Keratinocyte (primary cell): ENCODE measurements around the gene HNRNPDL. TPM values are rescaled to one million over a fixed set of nuclear protein-coding genes. Genes with fewer than 3 reads are reported as not detected.
"Not testable (repeated sequence)": the region's sequence is repeated elsewhere in the genome, so short reads cannot be mapped to it uniquely, and the experiment has no call there.

ENCODE experiments used
- DNase-seq: peaks from one replicate; pipeline ENCODE4 v3.0.0-alpha.2; 2011; ENCODE audit warnings: low read depth, missing footprints, low spot score
- FAIRE-seq: peaks from 2 replicates; lab custom pipeline; 2011; peaks lifted over from hg19 to GRCh38; lab: Jason Lieb, UNC
- H2AFZ ChIP-seq: 2 replicates; pipeline ENCODE4 v1.6.0; 2012; ENCODE audit warnings: low read length, control low read depth, inconsistent platforms; ENCODE audit not compliant: control insufficient read depth
- H3K27ac ChIP-seq: 2 replicates; pipeline ENCODE4 v1.5.1; 2011; ENCODE audit warnings: low read length; ENCODE audit not compliant: control insufficient read depth, insufficient read depth
- H3K27me3 ChIP-seq: 3 replicates; pipeline ENCODE4 v1.6.0; 2011; ENCODE audit warnings: low read length; ENCODE audit not compliant: control insufficient read depth, insufficient read depth; ENCODE audit errors: extremely low read depth
- H3K36me3 ChIP-seq, 2 experiments: 2 replicates in 1 of 2; 3 replicates in 1 of 2; pipeline ENCODE4 v1.5.1; 2011; ENCODE audit warnings: low read length in 2 of 2, mild to moderate bottlenecking in 1 of 2; ENCODE audit not compliant: control insufficient read depth in 2 of 2, insufficient read depth in 2 of 2; ENCODE audit errors: extremely low read depth in 1 of 2
- H3K4me1 ChIP-seq: 3 replicates; pipeline ENCODE4 v1.5.1; 2011; ENCODE audit warnings: low read length; ENCODE audit not compliant: control insufficient read depth, insufficient read depth; ENCODE audit errors: extremely low read depth
- H3K4me2 ChIP-seq: 3 replicates; pipeline ENCODE4 v1.6.0; 2011; ENCODE audit warnings: low read depth, low read length; ENCODE audit not compliant: control insufficient read depth, insufficient read depth; ENCODE audit errors: extremely low read depth
- H3K4me3 ChIP-seq, 3 experiments: fragments of 200-600 bp in 1 of 3; sonication (generic) in 1 of 3; 2 replicates in 2 of 3; 3 replicates in 1 of 3; pipeline ENCODE4 v1.5.1; 2011 to 2016; ENCODE audit warnings: low read length in 3 of 3, mild to moderate bottlenecking in 3 of 3, control low read depth in 2 of 3, inconsistent platforms in 1 of 3, low read depth in 1 of 3, mixed read lengths in 1 of 3, mixed run types in 1 of 3, moderate library complexity in 1 of 3; ENCODE audit not compliant: control insufficient read depth in 2 of 3, insufficient read depth in 2 of 3; ENCODE audit errors: extremely low read depth in 1 of 3
- H3K79me2 ChIP-seq: 2 replicates; pipeline ENCODE4 v1.6.0; 2012; ENCODE audit warnings: low read length; ENCODE audit not compliant: control insufficient read depth, insufficient read depth
- H3K9ac ChIP-seq: 3 replicates; pipeline ENCODE4 v1.6.0; 2011; ENCODE audit warnings: low read length; ENCODE audit not compliant: control insufficient read depth, insufficient read depth; ENCODE audit errors: extremely low read depth
- H3K9me1 ChIP-seq: 3 replicates; pipeline ENCODE4 v1.6.0; 2011; ENCODE audit warnings: low read length; ENCODE audit not compliant: control insufficient read depth, insufficient read depth; ENCODE audit errors: extremely low read depth
- H3K9me3 ChIP-seq: 2 replicates; pipeline ENCODE4 v1.5.1; 2012; ENCODE audit warnings: low read depth, low read length; ENCODE audit not compliant: control insufficient read depth
- H4K20me1 ChIP-seq: 3 replicates; pipeline ENCODE4 v1.6.0; 2011; ENCODE audit warnings: low read length; ENCODE audit not compliant: control insufficient read depth, insufficient read depth; ENCODE audit errors: extremely low read depth
- EZH2 ChIP-seq: IDR thresholded peaks from one replicate; pipeline ENCODE4 v1.6.1; 2012; ENCODE audit warnings: inconsistent platforms, mild to moderate bottlenecking, low read length, moderate library complexity
- dilution Hi-C: fragments of 300-500 bp; cut with MboI; formaldehyde crosslinking; loops from one replicate; pipeline ENCODE4 v1.7.0; 2020; ENCODE audit warnings: low sequenced_read_pairs; ENCODE audit not compliant: extremely low pct_ligation_motif_present
- polyA plus RNA-seq, 5 experiments: library from polyadenylated mRNA; depleted of rRNA in 3 of 5; stranded (reverse) in 3 of 5; stranded (forward) in 1 of 5; unstranded in 1 of 5; fragments of >200 nt; gene quantifications; 1 replicate in 1 of 5; 2 replicates in 3 of 5; 3 replicates in 1 of 5; pipeline versions ENCODE4 v1.2.1 to v1.2.3, GENCODE V29; 2011 to 2012; ENCODE audit warnings: missing spikeins in 2 of 5, low read depth in 1 of 5, low replicate concordance in 1 of 5
- TF ChIP-seq, protein P1 (sequence below), 3 experiments: IDR thresholded peaks in 1 of 3; conservative IDR thresholded peaks in 1 of 3; optimal IDR thresholded peaks in 1 of 3; 2 replicates in 2 of 3; 3 replicates in 1 of 3; pipeline versions ENCODE3 to v1.5.1; 2011; ENCODE audit warnings: low read length in 3 of 3, mild to moderate bottlenecking in 3 of 3, moderate library complexity in 2 of 3, control low read depth in 1 of 3, inconsistent platforms in 1 of 3; ENCODE audit not compliant: insufficient read depth in 2 of 3; ENCODE audit errors: extremely low read depth in 1 of 3

Gene HNRNPDL
- polyA plus RNA-seq, 1 donor (not counting 4 experiments of a cell fraction or from before 2014, with no cell fraction given): 292 TPM

DNA sequence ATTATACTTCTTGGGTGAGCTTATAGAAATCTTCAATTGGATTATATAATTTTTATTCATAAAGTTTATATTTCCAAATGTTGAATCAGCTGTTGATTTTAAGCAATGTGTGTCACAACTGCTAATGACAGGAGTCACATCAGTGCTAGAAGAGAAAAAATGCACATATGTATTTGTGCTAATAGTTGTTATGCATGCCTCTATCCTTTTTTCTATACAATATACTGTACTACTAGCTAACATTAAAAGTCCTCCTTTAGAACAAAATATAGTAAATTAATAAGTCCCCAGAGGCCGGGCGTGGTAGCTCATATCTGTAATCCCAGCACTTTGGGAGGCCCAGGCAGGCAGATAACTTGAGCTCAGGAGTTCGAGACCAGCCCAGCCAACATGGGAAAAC lies 32.7 kb downstream of the HNRNPDL start:
- Histone ChIP-seq H3K9me1 (no peaks in the 10 kb centered on the region), H3K27ac (no peak overlapping the region), H4K20me1 (no peaks in the 10 kb centered on the region), H3K4me2 (no peak overlapping the region), H3K36me3 (no peaks in the 10 kb centered on the region), H2AFZ (no peak overlapping the region), H3K27me3 (no peaks in the 10 kb centered on the region), H3K9ac (no peak overlapping the region), H3K4me3 (no peak overlapping the region), H3K4me1 (peaks cover 14% of the 10 kb centered on the region), H3K79me2 (no peaks in the 10 kb centered on the region), H3K9me3 (no peaks in the 10 kb centered on the region)
- TF ChIP-seq EZH2: no peak
- TF ChIP-seq, protein P1, sequence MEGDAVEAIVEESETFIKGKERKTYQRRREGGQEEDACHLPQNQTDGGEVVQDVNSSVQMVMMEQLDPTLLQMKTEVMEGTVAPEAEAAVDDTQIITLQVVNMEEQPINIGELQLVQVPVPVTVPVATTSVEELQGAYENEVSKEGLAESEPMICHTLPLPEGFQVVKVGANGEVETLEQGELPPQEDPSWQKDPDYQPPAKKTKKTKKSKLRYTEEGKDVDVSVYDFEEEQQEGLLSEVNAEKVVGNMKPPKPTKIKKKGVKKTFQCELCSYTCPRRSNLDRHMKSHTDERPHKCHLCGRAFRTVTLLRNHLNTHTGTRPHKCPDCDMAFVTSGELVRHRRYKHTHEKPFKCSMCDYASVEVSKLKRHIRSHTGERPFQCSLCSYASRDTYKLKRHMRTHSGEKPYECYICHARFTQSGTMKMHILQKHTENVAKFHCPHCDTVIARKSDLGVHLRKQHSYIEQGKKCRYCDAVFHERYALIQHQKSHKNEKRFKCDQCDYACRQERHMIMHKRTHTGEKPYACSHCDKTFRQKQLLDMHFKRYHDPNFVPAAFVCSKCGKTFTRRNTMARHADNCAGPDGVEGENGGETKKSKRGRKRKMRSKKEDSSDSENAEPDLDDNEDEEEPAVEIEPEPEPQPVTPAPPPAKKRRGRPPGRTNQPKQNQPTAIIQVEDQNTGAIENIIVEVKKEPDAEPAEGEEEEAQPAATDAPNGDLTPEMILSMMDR (optimal IDR thresholded peaks at IDR 0.05 in 1 of 3, IDR thresholded peaks at IDR 0.05 in 1 of 3, conservative IDR thresholded peaks at IDR 0.05 in 1 of 3; ENCODE audit: extremely low read depth in 1 of 3, insufficient read depth in 2 of 3, low read length in 3 of 3): no peak
- dilution Hi-C loops: no loop called here
- FAIRE-seq (no peak), DNase-seq (no peak)

DNA sequence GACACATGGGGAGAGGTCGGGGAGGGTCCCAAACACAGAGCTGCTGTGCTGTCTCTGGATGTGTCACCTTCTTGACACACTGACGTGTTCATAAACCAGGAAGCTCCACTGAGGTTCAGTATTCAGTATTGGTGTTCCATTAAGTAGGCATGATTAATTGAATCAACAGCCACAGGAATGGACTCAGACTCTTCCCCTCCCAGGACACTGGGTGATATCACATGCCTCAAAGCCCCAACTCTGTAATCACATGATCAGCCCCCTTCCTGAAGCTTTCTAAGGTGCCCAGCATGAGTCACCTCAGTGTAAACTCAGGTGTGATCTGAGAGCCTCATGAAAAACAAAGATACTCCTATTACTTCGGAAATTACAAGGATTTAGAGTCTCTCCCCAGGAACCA lies 35.4 kb downstream of the HNRNPDL start:
- TF ChIP-seq EZH2: no peak
- TF ChIP-seq, protein P1 (optimal IDR thresholded peaks at IDR 0.05 in 1 of 3, IDR thresholded peaks at IDR 0.05 in 1 of 3, conservative IDR thresholded peaks at IDR 0.05 in 1 of 3; ENCODE audit: extremely low read depth in 1 of 3, insufficient read depth in 2 of 3, low read length in 3 of 3): no peak
- DNase-seq: peak; percentile 87
- Histone ChIP-seq H3K36me3 (no peaks in the 10 kb centered on the region), H3K27me3 (no peaks in the 10 kb centered on the region), H3K79me2 (no peaks in the 10 kb centered on the region), H3K4me3 (peak overlapping the region in 1 of 3 experiments; percentile 22), H3K9ac (no peak overlapping the region), H4K20me1 (no peaks in the 10 kb centered on the region), H3K4me2 (peak overlapping the region; percentile 37), H3K9me3 (no peaks in the 10 kb centered on the region), H2AFZ (peak overlapping the region; percentile 77), H3K27ac (peak overlapping the region; percentile 67), H3K9me1 (no peaks in the 10 kb centered on the region), H3K4me1 (peaks cover 14% of the 10 kb centered on the region)
- FAIRE-seq: peak; percentile 97
- dilution Hi-C loops: no loop called here

DNA sequence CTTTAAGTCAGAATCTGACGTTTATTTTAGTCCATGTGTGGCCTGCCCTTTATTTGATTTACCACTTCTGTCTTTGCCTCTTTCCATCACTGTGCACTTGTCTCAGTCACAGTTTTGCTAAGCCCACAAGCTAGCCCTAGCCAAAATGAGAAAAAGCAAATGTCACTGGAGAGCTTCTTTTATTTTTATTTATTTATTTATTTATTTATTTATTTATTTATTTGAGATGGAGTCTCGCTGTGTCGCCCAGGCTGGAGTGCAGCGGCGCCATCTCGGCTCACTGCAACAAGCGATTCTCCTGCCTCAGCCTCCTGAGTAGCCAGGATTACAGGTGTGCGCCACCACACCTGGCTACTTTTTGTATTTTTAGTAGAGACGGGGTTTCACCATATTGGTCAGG lies 40.2 kb downstream of the HNRNPDL start:
- not testable (repeated sequence) for H3K4me3 ChIP-seq, FAIRE-seq, H3K27ac ChIP-seq

More for the DNA sequence above, 40.2 kb downstream of the HNRNPDL start:
- DNase-seq, H4K20me1 ChIP-seq, H3K79me2 ChIP-seq, H3K9ac ChIP-seq, H2AFZ ChIP-seq, H3K9me3 ChIP-seq, H3K4me2 ChIP-seq, H3K4me1 ChIP-seq, H3K36me3 ChIP-seq, H3K9me1 ChIP-seq, dilution Hi-C loops, H3K27me3 ChIP-seq: not testable (repeated sequence)
